Measurements from ENCODE around the gene NUDT22. TPM values are rescaled to one million over a fixed set of nuclear protein-coding genes. Genes with fewer than 3 reads are reported as not detected.

The NUDT22 gene
- total and polyA plus RNA-seq, 2 experiments from 2014 or later: 33.9 to 67.0 TPM

- Histone ChIP-seq H3K4me3 (no peak overlapping the region), H3K27ac (ENCODE audit: low read depth) (no peak overlapping the region), H3K79me2 (replicated peaks; ENCODE audit: insufficient read depth) (no peaks in the 10 kb centered on the region), H3K4me1 (ENCODE audit: insufficient read depth) (peaks cover 1% of the 10 kb centered on the region), H3K36me3 (ENCODE audit: insufficient read depth) (no peaks in the 10 kb centered on the region), H3K27me3 (ENCODE audit: insufficient read depth) (no peaks in the 10 kb centered on the region), H3K4me2 (no peak overlapping the region), H2AFZ (no peak overlapping the region), H4K20me1 (replicated peaks; ENCODE audit: insufficient read depth) (no peaks in the 10 kb centered on the region; the same call in 1 of the 2 replicates), H3F3A (replicated peaks; ENCODE audit: low read depth) (no peaks in the 10 kb centered on the region), H3K9me2 (ENCODE audit: insufficient read depth) (no peaks in the 10 kb centered on the region)
- Mint-ChIP-seq H3K4me1 (peaks cover 4% of the 10 kb centered on the region; the same call in 2 of the 3 replicates), H3K4me3 (no peak overlapping the region), H3K36me3 (ENCODE audit: low read depth) (peaks cover 10% of the 10 kb centered on the region), H3K9me3 (no peaks in the 10 kb centered on the region), H3K27me3 (ENCODE audit: insufficient read depth, low read depth, poor library complexity) (peaks cover 7% of the 10 kb centered on the region), H3K27ac (no peak overlapping the region)
- ATAC-seq (no peak), DNase-seq (ENCODE audit: low spot score) (no peak)
- no peak for TF ChIP-seq ZNF462 (CRISPR knock-in tag; IDR thresholded peaks at IDR 0.05)
- TF ChIP-seq EZH2phosphoT487 (IDR thresholded peaks at IDR 0.05; ENCODE audit: unreplicated experiment): no peak
- no peak for TF ChIP-seq JUNB (IDR thresholded peaks at IDR 0.05; ENCODE audit: unreplicated experiment)
- no peak for TF ChIP-seq POLR2AphosphoS5 (IDR thresholded peaks at IDR 0.05; ENCODE audit: low read depth)
- TF ChIP-seq, protein P1, sequence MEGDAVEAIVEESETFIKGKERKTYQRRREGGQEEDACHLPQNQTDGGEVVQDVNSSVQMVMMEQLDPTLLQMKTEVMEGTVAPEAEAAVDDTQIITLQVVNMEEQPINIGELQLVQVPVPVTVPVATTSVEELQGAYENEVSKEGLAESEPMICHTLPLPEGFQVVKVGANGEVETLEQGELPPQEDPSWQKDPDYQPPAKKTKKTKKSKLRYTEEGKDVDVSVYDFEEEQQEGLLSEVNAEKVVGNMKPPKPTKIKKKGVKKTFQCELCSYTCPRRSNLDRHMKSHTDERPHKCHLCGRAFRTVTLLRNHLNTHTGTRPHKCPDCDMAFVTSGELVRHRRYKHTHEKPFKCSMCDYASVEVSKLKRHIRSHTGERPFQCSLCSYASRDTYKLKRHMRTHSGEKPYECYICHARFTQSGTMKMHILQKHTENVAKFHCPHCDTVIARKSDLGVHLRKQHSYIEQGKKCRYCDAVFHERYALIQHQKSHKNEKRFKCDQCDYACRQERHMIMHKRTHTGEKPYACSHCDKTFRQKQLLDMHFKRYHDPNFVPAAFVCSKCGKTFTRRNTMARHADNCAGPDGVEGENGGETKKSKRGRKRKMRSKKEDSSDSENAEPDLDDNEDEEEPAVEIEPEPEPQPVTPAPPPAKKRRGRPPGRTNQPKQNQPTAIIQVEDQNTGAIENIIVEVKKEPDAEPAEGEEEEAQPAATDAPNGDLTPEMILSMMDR (conservative IDR thresholded peaks at IDR 0.05; ENCODE audit: low read depth in 2 of 2): no peak
- TF ChIP-seq, protein P2, sequence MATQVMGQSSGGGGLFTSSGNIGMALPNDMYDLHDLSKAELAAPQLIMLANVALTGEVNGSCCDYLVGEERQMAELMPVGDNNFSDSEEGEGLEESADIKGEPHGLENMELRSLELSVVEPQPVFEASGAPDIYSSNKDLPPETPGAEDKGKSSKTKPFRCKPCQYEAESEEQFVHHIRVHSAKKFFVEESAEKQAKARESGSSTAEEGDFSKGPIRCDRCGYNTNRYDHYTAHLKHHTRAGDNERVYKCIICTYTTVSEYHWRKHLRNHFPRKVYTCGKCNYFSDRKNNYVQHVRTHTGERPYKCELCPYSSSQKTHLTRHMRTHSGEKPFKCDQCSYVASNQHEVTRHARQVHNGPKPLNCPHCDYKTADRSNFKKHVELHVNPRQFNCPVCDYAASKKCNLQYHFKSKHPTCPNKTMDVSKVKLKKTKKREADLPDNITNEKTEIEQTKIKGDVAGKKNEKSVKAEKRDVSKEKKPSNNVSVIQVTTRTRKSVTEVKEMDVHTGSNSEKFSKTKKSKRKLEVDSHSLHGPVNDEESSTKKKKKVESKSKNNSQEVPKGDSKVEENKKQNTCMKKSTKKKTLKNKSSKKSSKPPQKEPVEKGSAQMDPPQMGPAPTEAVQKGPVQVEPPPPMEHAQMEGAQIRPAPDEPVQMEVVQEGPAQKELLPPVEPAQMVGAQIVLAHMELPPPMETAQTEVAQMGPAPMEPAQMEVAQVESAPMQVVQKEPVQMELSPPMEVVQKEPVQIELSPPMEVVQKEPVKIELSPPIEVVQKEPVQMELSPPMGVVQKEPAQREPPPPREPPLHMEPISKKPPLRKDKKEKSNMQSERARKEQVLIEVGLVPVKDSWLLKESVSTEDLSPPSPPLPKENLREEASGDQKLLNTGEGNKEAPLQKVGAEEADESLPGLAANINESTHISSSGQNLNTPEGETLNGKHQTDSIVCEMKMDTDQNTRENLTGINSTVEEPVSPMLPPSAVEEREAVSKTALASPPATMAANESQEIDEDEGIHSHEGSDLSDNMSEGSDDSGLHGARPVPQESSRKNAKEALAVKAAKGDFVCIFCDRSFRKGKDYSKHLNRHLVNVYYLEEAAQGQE (IDR thresholded peaks at IDR 0.05; ENCODE audit: unreplicated experiment): no peak
- no peak for TF ChIP-seq CREB1 (CRISPR knock-in tag; IDR thresholded peaks at IDR 0.05; ENCODE audit: low read depth)
- TF ChIP-seq, protein P3, sequence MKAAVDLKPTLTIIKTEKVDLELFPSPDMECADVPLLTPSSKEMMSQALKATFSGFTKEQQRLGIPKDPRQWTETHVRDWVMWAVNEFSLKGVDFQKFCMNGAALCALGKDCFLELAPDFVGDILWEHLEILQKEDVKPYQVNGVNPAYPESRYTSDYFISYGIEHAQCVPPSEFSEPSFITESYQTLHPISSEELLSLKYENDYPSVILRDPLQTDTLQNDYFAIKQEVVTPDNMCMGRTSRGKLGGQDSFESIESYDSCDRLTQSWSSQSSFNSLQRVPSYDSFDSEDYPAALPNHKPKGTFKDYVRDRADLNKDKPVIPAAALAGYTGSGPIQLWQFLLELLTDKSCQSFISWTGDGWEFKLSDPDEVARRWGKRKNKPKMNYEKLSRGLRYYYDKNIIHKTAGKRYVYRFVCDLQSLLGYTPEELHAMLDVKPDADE (IDR thresholded peaks at IDR 0.05): no peak
Observed at GRCh38 chr11:64278576-64279190, 52.6 kb downstream of the NUDT22 start.

All from GM23338 (cell line).